ENCODE results near the gene SLC7A1.

DNA sequence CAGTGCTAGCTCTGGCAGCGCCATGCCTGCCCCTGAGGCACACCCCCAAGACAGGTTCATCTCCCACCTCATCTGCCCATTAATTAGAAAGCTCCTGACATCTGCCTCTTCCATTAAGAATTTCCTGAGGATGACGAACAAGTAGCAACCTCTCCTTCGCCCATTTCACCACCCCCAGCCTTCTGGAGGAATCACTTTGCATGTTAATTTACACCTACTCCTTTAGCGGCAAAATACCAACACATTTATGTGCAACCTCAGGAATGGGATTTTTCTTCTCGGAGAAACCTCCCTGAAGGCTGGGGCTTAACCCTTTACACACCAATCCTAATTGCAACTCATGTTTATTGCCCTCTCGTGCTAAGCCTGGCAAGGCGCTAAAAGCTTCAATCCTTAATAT, 13.8 kb downstream of the SLC7A1 start:
- TF ChIP-seq, protein P1, sequence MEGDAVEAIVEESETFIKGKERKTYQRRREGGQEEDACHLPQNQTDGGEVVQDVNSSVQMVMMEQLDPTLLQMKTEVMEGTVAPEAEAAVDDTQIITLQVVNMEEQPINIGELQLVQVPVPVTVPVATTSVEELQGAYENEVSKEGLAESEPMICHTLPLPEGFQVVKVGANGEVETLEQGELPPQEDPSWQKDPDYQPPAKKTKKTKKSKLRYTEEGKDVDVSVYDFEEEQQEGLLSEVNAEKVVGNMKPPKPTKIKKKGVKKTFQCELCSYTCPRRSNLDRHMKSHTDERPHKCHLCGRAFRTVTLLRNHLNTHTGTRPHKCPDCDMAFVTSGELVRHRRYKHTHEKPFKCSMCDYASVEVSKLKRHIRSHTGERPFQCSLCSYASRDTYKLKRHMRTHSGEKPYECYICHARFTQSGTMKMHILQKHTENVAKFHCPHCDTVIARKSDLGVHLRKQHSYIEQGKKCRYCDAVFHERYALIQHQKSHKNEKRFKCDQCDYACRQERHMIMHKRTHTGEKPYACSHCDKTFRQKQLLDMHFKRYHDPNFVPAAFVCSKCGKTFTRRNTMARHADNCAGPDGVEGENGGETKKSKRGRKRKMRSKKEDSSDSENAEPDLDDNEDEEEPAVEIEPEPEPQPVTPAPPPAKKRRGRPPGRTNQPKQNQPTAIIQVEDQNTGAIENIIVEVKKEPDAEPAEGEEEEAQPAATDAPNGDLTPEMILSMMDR (IDR thresholded peaks at IDR 0.05): no peak
- TF ChIP-seq POLR2A (IDR thresholded peaks at IDR 0.05): no peak
